ENCODE measurements around the gene BBX. TPM values are rescaled to one million over a fixed set of nuclear protein-coding genes. Genes with fewer than 3 reads are reported as not detected.

The BBX gene
- total RNA-seq, 1 experiment from 2014 or later, result 66.8 TPM

- no peak for DNase-seq
- no peak overlapping the region for H3K4me3 ChIP-seq (ENCODE audit: low read length)
- no peak overlapping the region for H3K27ac ChIP-seq (ENCODE audit: low read length)
- no peaks in the 10 kb centered on the region for H3K9me3 ChIP-seq (ENCODE audit: low read length)
- no peaks in the 10 kb centered on the region for H3K4me1 ChIP-seq (ENCODE audit: insufficient read depth, low read length)
- BruUV-seq (replicated peaks), result no TSS peak
- H3K36me3 ChIP-seq (ENCODE audit: low read depth, low read length), result no peaks in the 10 kb centered on the region
- H3K79me2 ChIP-seq (ENCODE audit: low read length), result no peaks in the 10 kb centered on the region
- no peak overlapping the region for H3K4me2 ChIP-seq (ENCODE audit: low read length)
- ChIA-PET CTCF (no interaction called here), POLR2A (ENCODE audit: unreplicated experiment) (no interaction called here)
- H3K27me3 ChIP-seq (ENCODE audit: low read length), result no peaks in the 10 kb centered on the region
- no peaks in the 10 kb centered on the region for H3K9me2 ChIP-seq (replicated peaks; ENCODE audit: low read length)
- intact Hi-C loops (cut with micrococcal nuclease), result no loop called here
- TF ChIP-seq, protein P1, sequence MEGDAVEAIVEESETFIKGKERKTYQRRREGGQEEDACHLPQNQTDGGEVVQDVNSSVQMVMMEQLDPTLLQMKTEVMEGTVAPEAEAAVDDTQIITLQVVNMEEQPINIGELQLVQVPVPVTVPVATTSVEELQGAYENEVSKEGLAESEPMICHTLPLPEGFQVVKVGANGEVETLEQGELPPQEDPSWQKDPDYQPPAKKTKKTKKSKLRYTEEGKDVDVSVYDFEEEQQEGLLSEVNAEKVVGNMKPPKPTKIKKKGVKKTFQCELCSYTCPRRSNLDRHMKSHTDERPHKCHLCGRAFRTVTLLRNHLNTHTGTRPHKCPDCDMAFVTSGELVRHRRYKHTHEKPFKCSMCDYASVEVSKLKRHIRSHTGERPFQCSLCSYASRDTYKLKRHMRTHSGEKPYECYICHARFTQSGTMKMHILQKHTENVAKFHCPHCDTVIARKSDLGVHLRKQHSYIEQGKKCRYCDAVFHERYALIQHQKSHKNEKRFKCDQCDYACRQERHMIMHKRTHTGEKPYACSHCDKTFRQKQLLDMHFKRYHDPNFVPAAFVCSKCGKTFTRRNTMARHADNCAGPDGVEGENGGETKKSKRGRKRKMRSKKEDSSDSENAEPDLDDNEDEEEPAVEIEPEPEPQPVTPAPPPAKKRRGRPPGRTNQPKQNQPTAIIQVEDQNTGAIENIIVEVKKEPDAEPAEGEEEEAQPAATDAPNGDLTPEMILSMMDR (conservative IDR thresholded peaks at IDR 0.05; ENCODE audit: low read depth, low read length), result no peak
- TF ChIP-seq EZH2 (IDR thresholded peaks at IDR 0.05; ENCODE audit: low read length, unreplicated experiment) (no peak), EZH2phosphoT487 (IDR thresholded peaks at IDR 0.05; ENCODE audit: borderline replicate concordance, low read length) (no peak)
- no peak overlapping the region for H3K9ac ChIP-seq (ENCODE audit: low read length)
- ATAC-seq, result no peak
- no peaks in the 10 kb centered on the region for H3F3A ChIP-seq (ENCODE audit: low read length, unreplicated experiment)
- no peaks in the 10 kb centered on the region for H4K20me1 ChIP-seq (ENCODE audit: low read length)
- no peak overlapping the region for H2AFZ ChIP-seq (ENCODE audit: low read length)
These were observed 295.3 kb downstream of the BBX start for GRCh38 chr3:107818025-107818424.

- no peaks in the 10 kb centered on the region for H3K4me1 ChIP-seq (ENCODE audit: insufficient read depth, low read length)
- no peak for TF ChIP-seq EZH2 (IDR thresholded peaks at IDR 0.05; ENCODE audit: low read length, unreplicated experiment)
- no peak for TF ChIP-seq EZH2phosphoT487 (IDR thresholded peaks at IDR 0.05; ENCODE audit: borderline replicate concordance, low read length)
- TF ChIP-seq, protein P1 (conservative IDR thresholded peaks at IDR 0.05; ENCODE audit: low read depth, low read length), result no peak
- no peak overlapping the region for H3K4me2 ChIP-seq (ENCODE audit: low read length)
- H3K27ac ChIP-seq (ENCODE audit: low read length), result no peak overlapping the region
- ChIA-PET POLR2A (ENCODE audit: unreplicated experiment) (no interaction called here), CTCF (no interaction called here)
- no peaks in the 10 kb centered on the region for H4K20me1 ChIP-seq (ENCODE audit: low read length)
- H2AFZ ChIP-seq (ENCODE audit: low read length), result no peak overlapping the region
- H3K9ac ChIP-seq (ENCODE audit: low read length), result no peak overlapping the region
- no peaks in the 10 kb centered on the region for H3K36me3 ChIP-seq (ENCODE audit: low read depth, low read length)
- H3K9me2 ChIP-seq (replicated peaks; ENCODE audit: low read length), result no peaks in the 10 kb centered on the region
- H3F3A ChIP-seq (ENCODE audit: low read length, unreplicated experiment), result no peaks in the 10 kb centered on the region
- no peak overlapping the region for H3K4me3 ChIP-seq (ENCODE audit: low read length)
- intact Hi-C loops (cut with micrococcal nuclease), result no loop called here
- BruUV-seq (replicated peaks), result no TSS peak
- no peaks in the 10 kb centered on the region for H3K79me2 ChIP-seq (ENCODE audit: low read length)
- DNase-seq (no peak), ATAC-seq (no peak)
- H3K27me3 ChIP-seq (ENCODE audit: low read length), result no peaks in the 10 kb centered on the region
- H3K9me3 ChIP-seq (ENCODE audit: low read length), result no peaks in the 10 kb centered on the region
These were observed 296.9 kb downstream of the BBX start for GRCh38 chr3:107819656-107820055.

DNA sequence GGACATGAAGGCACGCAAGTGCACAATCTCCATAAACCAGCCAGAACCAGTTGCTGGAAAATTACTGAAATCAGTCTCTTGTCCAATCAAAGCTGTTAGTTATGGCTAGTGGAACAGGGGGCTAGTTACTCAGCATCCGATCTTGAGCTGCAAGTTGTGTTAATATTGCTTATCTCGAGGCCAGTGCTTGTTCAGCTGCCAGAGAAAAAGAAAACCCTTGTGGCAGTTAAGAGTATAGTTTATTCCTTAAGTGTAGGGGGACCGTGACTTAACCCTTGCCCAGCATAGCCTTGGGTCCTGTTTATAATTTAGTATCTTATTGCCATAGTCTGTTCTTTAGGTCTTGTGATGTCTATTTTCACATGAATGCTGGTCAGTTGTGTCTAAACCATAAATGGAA lies 299.5 kb downstream of the BBX start:
- Histone ChIP-seq H2AFZ (ENCODE audit: low read length) (no peak overlapping the region), H3K4me2 (ENCODE audit: low read length) (no peak overlapping the region), H3K4me1 (ENCODE audit: insufficient read depth, low read length) (no peaks in the 10 kb centered on the region), H3K36me3 (ENCODE audit: low read depth, low read length) (no peaks in the 10 kb centered on the region), H3K9ac (ENCODE audit: low read length) (no peak overlapping the region), H3K9me3 (ENCODE audit: low read length) (no peaks in the 10 kb centered on the region), H3K79me2 (ENCODE audit: low read length) (no peaks in the 10 kb centered on the region), H4K20me1 (ENCODE audit: low read length) (no peaks in the 10 kb centered on the region), H3F3A (ENCODE audit: low read length, unreplicated experiment) (no peaks in the 10 kb centered on the region), H3K27me3 (ENCODE audit: low read length) (no peaks in the 10 kb centered on the region), H3K4me3 (ENCODE audit: low read length) (no peak overlapping the region), H3K27ac (ENCODE audit: low read length) (no peak overlapping the region), H3K9me2 (replicated peaks; ENCODE audit: low read length) (no peaks in the 10 kb centered on the region)
- ATAC-seq, result no peak
- POLR2A ChIA-PET (ENCODE audit: unreplicated experiment), result no interaction called here
- CTCF ChIA-PET, result no interaction called here
- DNase-seq, result no peak
- TF ChIP-seq EZH2phosphoT487 (IDR thresholded peaks at IDR 0.05; ENCODE audit: borderline replicate concordance, low read length), result no peak
- no peak for TF ChIP-seq EZH2 (IDR thresholded peaks at IDR 0.05; ENCODE audit: low read length, unreplicated experiment)
- TF ChIP-seq, protein P1 (conservative IDR thresholded peaks at IDR 0.05; ENCODE audit: low read depth, low read length), result no peak
- no TSS peak for BruUV-seq (replicated peaks)
- intact Hi-C loops (cut with micrococcal nuclease), result no loop called here
